HL-60/S4 (cell line): ENCODE measurements around the gene FAT3.

Experiments used
- in situ Hi-C: fragments of 300-500 bp; cut with MboI; formaldehyde crosslinking; loops from 2 replicates; pipeline ENCODE4 v1.14.3; 2022; ENCODE audit warnings: low sequenced_read_pairs

FAT3 gene

GRCh38 chr11:92227230-92227814 is 2.7 kb downstream of the FAT3 start:
- in situ Hi-C loops: no loop called here

- in situ Hi-C loops: no loop called here
These were observed 3.6 kb downstream of the FAT3 start for GRCh38 chr11:92227959-92228935.

GRCh38 chr11:92236856-92237255 is 12.2 kb downstream of the FAT3 start:
- in situ Hi-C loops: no loop called here

GRCh38 chr11:92240916-92241315 is 16.3 kb downstream of the FAT3 start:
- in situ Hi-C loops: no loop called here

- in situ Hi-C loops: no loop called here
These were observed 21.2 kb downstream of the FAT3 start for GRCh38 chr11:92245700-92246271.

GRCh38 chr11:92246630-92247029 is 22.0 kb downstream of the FAT3 start:
- in situ Hi-C loops: no loop called here

DNA sequence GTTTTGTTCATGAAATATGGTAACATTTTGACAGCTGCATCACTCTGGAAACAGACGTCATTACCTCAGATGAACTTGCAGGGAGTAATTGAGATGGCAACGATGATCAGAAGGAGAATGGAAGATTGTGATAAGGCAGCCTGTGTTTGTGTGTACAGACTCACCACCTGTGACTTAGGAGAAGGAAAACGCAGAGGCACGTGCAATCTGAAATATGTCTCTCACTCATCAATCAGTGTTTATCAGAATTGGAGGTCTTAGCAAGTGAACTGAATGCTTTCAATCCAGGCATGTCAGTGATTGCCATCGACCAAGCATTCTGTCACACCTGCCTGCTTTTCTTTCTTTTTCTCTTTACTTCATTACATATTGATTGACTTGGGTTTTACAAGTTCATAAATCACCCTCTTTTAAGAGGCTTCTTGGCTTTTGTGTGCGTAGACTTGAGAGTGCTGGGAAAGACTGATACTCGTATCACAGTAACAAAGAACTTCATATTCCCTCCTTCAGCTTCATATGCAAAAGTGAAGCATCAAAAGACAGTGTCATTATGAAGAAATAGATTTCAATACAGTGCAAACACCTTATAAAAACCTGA is 24.6 kb downstream of the FAT3 start:
- in situ Hi-C loops: no loop called here

GRCh38 chr11:92251980-92252379 is 27.4 kb downstream of the FAT3 start:
- in situ Hi-C loops: no loop called here

DNA sequence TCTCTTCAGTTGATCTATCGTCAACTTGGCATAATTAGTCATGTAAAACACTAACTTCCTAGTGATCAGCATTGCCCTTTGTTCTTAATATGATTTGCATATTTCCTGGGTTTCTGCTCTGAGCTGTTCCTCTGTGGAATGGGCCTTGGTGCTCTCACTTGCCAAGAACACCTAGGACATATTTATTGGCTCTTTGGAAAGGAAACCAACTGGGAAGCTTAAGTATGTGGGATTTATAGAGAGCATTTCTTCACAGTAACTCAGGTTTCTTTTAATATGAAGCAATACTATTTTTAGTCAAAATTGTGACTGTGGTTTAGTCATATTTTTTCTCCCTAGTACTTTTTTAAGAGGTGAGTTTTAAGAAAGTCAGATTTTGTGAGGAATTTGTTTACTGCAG is 28.8 kb downstream of the FAT3 start:
- in situ Hi-C loops: no loop called here

DNA sequence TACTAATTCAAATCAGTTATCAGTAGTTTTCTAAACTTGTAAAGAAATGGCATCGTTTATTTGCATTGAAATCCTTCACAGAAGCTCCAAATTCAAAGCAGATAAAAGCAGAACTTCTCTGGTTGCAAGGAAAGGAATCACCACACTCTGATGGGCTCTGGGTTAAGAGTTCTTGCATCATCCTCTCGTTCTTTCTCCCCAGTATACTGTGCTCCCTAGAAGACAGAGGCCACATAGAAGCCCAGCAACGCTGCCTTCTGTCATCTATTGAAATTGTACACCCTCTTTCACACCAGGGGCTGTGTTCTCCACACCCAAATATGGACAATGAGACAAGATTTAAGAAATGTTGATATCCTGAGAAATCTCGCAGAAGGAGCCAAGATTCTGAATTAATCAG is 29.3 kb downstream of the FAT3 start:
- in situ Hi-C loops: no loop called here

GRCh38 chr11:92257536-92257935 is 32.9 kb downstream of the FAT3 start:
- in situ Hi-C loops: no loop called here

- in situ Hi-C loops: no loop called here
These were observed 35.2 kb downstream of the FAT3 start for GRCh38 chr11:92259861-92260260.

- in situ Hi-C loops: no loop called here
These were observed 39.7 kb downstream of the FAT3 start for GRCh38 chr11:92264350-92264749.

DNA sequence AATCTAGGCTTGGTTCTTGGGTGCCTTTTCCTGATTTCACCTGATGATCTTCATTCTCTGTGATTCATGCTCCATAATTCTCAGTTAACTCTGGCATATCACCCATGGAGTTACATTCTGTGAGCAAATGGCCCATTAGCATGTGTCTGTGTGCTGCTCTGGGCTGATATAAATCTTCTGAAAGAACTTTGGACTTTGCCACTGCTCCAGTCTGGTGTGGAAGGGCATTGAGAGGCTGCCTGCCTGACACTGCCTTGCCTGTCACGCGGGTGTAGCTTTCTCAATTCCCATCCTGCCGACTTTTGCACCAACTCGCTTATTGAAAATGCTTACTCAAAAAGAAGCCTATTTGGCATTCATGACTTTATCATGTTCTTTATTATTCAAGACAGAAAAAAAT is 42.2 kb downstream of the FAT3 start:
- in situ Hi-C loops: no loop called here

DNA sequence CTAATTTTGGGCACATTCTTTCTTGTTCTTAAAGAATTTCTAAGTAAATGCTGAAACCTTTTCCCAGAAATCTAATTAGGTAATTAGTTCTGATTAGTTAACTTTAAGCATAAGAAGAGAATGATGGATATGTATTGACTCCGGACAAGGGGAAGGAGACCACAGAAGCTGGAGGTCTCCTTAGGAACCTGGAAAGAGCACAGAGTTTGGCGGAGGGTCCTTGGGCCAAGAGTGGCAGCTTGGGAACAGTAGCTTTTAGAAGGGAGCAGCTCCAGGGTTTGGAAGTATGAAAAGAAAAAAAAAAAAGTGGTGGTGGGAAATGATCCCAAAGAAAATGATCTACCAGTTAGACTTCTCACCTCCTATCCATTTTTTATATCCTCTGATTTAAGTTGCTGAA is 42.7 kb downstream of the FAT3 start:
- in situ Hi-C loops: no loop called here

DNA sequence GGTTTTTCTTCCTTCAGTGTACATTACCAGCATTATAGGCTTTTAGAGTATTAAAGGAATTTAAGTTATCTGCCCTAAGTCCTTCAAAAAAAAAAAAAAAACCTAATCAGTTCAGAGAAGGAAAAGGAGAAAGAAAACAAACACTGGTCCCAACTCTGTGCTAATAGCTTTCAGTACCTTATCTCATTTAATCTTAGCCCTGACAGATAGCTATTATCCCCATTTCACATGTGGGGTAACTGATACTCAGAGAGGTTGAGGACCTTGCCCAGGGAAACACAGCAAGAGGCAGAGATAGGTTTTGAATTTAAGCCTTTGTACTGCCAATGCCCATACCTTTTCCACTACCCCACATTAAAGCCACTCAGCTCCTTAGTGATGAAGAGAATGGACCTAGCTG is 43.4 kb downstream of the FAT3 start:
- in situ Hi-C loops: no loop called here

DNA sequence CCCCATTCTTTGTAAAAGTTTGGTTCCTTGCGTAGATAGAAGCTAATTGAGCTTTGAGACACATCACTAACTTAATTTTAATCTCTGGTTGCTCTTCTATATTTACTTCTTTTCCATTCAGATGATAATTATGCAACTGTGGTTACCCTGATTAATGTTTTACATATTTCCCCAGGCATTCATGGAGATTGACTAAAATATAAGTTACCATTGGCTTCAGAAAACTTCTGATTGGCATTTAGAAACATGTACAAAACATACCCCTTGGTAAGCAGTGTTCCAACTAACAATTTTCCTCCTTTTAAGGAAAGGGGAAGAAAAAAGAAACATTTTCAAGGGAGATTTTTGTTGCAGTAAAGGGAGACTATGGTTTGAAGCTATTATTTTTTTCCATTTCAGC is 43.9 kb downstream of the FAT3 start:
- in situ Hi-C loops: no loop called here

GRCh38 chr11:92269021-92269420 is 44.4 kb downstream of the FAT3 start:
- in situ Hi-C loops: no loop called here

GRCh38 chr11:92269841-92270240 is 45.2 kb downstream of the FAT3 start:
- in situ Hi-C loops: no loop called here

GRCh38 chr11:92272651-92273050 is 48.0 kb downstream of the FAT3 start:
- in situ Hi-C loops: no loop called here
